Measurements from ENCODE around the gene UBE2D2.
A peak's percentile ranks its signal among the peaks of the same experiment; 100 is the strongest.

- TF ChIP-seq TAF1 (IDR thresholded peaks at IDR 0.05; ENCODE audit: borderline replicate concordance, low read depth, low read length) (no peak), EP300 (IDR thresholded peaks at IDR 0.05; ENCODE audit: borderline replicate concordance in 1 of 2, control insufficient read depth in 1 of 2, low read depth in 2 of 2, low read length in 2 of 2) (no peak), SIN3A (IDR thresholded peaks at IDR 0.05; ENCODE audit: low read depth, low read length) (no peak), ZNF274 (IDR thresholded peaks at IDR 0.05; ENCODE audit: insufficient read depth, insufficient read length) (no peak), PAX8 (IDR thresholded peaks at IDR 0.05) (no peak), CTCF (IDR thresholded peaks at IDR 0.05 in 2 of 3, conservative IDR thresholded peaks at IDR 0.05 in 1 of 3; ENCODE audit: control insufficient read depth in 2 of 3, extremely low read depth in 1 of 3, insufficient read depth in 1 of 3, low read depth in 3 of 3, low read length in 3 of 3) (peak; percentile 29 to 72 (median 59); a peak in 5 of 6 replicates), POLR2A (IDR thresholded peaks at IDR 0.05; ENCODE audit: low read depth, low read length) (0 out of 2 replicates have a peak, but pooled peaks have one; percentile 30), RB1 (IDR thresholded peaks at IDR 0.05; ENCODE audit: borderline replicate concordance) (no peak), ZZZ3 (IDR thresholded peaks at IDR 0.05; ENCODE audit: control insufficient read depth, insufficient read length, low read depth) (no peak), BHLHE40 (IDR thresholded peaks at IDR 0.05; ENCODE audit: borderline replicate concordance in 1 of 2, low read depth in 2 of 2, low read length in 1 of 2) (peak; percentile 6 to 23; a peak in 1 of 4 replicates)
Measured at GRCh38 chr5:139543423-139543991, 17.6 kb upstream of the UBE2D2 start.
